Breast epithelium (tissue), 3 donors: Measurements from ENCODE around the gene CUTC.

Experiments
- CTCF ChIP-seq, 3 donors: fragments of 450-650 bp; IDR thresholded peaks; one replicate each; pipeline ENCODE4 v1.5.1; 2016 to 2017; ENCODE audit warnings: antibody characterized with exemption in 3 of 3, mild to moderate bottlenecking in 3 of 3, moderate library complexity in 3 of 3
- POLR2A ChIP-seq: fragments of 450-650 bp; IDR thresholded peaks from one replicate; pipeline ENCODE4 v1.6.1; 2016; ENCODE audit warnings: antibody characterized with exemption, mild to moderate bottlenecking, moderate library complexity
- POLR2AphosphoS5 ChIP-seq, 3 donors: sonication (generic); formaldehyde crosslinking; IDR thresholded peaks; one replicate each; pipeline ENCODE4 v1.6.1; 2017; ENCODE audit warnings: antibody characterized with exemption in 3 of 3

DNA sequence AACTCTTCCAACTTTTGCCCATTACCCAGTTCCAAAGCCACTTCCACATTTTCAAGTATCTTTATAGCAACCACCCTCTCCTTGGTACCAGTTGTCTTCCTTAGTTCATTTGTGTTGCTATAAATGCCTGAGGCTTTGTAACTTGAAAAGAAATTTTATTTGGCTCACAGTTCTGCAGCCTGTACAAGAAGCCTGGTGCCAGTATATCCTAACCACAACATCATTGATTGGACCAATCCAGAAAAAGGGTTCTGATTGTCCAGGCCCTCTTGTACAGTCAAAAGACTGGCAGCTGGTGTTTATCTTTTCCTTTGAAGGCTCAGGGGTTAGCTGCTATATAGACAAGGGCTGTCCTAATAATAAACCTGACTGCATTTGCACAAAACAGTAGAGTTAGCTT lies 29.3 kb downstream of the CUTC start:
- no peak for TF ChIP-seq POLR2A
- TF ChIP-seq CTCF (IDR thresholded peaks at IDR 0.05) = no peak
- no peak for TF ChIP-seq POLR2AphosphoS5 (IDR thresholded peaks at IDR 0.05)
